VCaP (cell line): ENCODE results near the gene XIRP1.

ENCODE experiments used
- H3K27ac ChIP-seq: fragments of 450-650 bp; 2 replicates; pipeline ENCODE4 v1.5.1; 2017
- CTCF ChIP-seq: fragments of 450-650 bp; conservative IDR thresholded peaks from 2 replicates; pipeline ENCODE4 v1.5.1; 2017; ENCODE audit warnings: mild to moderate bottlenecking, moderate library complexity

XIRP1 gene

DNA sequence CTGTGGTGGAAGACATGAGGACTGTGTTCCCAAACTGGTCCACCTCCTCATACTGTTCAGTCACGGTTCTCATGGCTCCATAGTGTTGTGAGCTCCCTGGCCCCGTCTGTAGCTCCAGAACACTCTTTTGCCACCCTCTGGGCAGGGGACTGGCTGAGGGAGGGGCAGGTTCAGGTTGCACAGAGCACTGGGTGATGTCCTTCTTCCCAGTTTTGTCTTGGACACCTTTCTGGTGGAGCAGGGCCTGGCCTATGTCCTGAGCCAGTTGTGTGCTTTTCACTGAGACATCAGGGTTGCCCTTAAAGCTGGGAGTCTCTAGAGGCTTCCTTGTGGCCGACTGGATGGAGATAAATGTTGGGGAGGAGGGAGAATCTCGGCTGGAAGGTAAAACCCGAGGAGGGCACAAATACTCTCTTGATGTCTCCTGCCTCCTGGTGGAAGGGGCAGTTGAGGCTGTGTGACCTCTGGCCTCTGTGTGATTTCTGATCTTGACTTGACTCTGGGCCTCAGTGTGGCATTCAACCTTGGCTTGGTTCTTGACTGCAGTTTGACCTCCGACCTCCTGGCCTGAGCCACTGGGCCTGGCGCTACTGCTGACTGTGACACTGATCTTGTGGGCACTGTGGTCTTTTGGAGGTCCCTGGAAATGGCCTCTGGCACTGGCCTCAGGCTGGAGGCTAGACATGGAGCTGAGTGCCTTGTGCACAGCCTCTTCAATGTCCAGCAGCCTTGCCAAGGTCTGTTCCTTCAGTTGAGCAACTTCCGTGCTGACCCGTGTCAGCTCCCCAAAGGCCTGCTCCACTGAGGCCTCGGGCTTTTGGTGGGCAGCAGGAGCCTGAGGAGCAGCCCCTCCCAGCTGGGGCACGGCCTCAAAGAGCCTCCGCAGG lies 8.1 kb downstream of the XIRP1 start:
- H3K27ac ChIP-seq, result no peak overlapping the region
- no peak for TF ChIP-seq CTCF

- no peak for TF ChIP-seq CTCF
- peak overlapping the region; percentile 70; the same call in 1 of the 2 replicates for H3K27ac ChIP-seq
These were observed 8.9 kb downstream of the XIRP1 start for GRCh38 chr3:39183211-39184080.

DNA sequence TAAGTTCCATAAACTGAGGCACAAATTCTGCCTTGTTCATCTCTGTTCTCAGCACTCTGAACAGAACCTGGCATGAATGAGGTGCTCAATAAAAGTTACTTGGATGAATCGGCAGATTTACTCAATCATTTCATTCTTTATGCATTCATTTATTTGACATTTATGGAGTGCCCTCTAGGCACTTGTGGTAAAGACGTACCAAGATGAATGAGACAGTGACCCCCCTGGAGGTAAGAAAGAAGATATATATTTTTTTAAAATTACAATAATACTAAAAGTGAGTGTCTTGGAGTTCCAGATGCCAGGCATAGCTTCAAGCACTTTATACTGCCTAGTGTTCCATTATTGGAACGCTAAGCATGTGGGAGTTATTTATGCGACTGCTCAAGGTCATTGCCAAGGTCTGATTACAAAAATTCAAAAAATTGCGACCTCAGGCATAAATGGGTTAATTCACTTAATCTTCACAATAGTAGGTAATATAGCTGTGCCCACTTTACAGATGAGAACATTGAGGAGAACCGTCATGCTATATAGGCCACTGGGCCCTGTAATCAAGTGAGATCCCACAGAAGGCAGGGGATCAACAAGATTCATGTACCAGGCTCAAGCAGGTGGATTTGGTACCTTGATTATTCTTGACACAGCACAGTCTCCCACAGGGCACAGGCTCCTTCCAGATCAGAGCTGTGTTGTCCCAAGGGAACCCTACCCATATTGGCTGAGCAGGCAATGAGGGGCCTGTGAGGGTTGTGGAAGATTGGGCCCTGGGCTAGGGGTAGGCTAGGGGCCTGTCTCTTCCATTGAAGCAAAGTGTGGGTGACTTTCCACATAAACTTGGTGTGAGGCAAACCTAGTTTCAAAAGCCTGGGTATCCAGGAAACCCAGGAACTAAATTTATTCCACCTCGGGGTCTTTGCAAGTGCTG lies 10.7 kb downstream of the XIRP1 start:
- H3K27ac ChIP-seq, result peak overlapping the region; percentile 70
- TF ChIP-seq CTCF, result no peak

- H3K27ac ChIP-seq, result peak overlapping the region; percentile 70
- TF ChIP-seq CTCF, result peak; percentile 24; the same call in 1 of the 2 replicates
These were observed 11.6 kb downstream of the XIRP1 start for GRCh38 chr3:39180546-39181346.

GRCh38 chr3:39180183-39180545 lies 12.2 kb downstream of the XIRP1 start:
- no peak for TF ChIP-seq CTCF
- peak overlapping the region; percentile 70 for H3K27ac ChIP-seq

- H3K27ac ChIP-seq, result peak overlapping the region; percentile 83
- TF ChIP-seq CTCF, result no peak
These were observed 13.8 kb downstream of the XIRP1 start for GRCh38 chr3:39178553-39178952.
